Measurements from ENCODE around the gene HCN3.
A peak's percentile ranks its signal among the peaks of the same experiment; 100 is the strongest.
"Not testable (repeated sequence)": the region's sequence is repeated elsewhere in the genome, so short reads cannot be mapped to it uniquely, and the experiment has no call there.

Gene HCN3

DNA sequence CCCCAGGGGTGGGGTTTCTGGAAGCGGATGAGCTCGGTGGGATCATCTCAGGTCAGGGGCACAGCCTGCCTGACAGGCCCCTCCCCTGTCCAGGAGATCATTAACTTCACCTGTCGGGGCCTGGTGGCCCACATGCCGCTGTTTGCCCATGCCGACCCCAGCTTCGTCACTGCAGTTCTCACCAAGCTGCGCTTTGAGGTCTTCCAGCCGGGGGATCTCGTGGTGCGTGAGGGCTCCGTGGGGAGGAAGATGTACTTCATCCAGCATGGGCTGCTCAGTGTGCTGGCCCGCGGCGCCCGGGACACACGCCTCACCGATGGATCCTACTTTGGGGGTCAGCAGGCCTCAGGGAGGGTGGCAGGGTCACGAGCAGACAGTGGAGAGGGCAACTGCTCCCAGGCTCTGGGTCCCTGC lies 8.4 kb downstream of the HCN3 start:
- no peak for DNase-seq

GRCh38 chr1:155286544-155286943 lies 9.3 kb downstream of the HCN3 start:
- DNase-seq, result no peak

DNA sequence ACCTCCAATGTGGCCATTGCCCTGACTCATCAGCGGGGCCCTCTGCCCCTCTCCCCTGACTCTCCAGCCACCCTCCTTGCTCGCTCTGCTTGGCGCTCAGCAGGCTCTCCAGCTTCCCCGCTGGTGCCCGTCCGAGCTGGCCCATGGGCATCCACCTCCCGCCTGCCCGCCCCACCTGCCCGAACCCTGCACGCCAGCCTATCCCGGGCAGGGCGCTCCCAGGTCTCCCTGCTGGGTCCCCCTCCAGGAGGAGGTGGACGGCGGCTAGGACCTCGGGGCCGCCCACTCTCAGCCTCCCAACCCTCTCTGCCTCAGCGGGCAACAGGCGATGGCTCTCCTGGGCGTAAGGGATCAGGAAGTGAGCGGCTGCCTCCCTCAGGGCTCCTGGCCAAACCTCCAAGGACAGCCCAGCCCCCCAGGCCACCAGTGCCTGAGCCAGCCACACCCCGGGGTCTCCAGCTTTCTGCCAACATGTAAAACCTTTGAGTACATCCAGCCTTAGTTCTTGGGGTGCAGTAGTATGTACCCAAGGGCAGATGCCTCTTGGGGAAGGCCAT lies 10.8 kb downstream of the HCN3 start:
- DNase-seq, result no peak

DNA sequence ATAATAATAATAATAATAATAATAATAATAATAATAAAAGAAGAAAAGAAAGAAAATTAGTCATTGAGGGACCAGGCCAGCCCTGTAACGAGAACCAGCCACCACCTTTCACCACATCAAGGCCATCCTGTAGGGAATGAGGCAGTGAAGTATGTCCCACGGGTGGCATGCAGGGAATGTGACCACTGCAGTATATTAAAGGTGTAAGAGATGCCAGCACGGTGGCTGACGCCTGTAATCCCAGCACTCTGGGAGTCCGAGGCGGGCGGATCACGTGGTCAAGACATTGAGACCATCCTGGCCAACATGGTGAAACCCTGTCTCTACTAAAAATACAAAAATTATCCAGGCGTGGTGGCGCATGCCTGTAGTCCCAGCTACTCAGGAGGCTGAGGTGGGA lies 13.7 kb downstream of the HCN3 start:
- not testable (repeated sequence) for DNase-seq

DNA sequence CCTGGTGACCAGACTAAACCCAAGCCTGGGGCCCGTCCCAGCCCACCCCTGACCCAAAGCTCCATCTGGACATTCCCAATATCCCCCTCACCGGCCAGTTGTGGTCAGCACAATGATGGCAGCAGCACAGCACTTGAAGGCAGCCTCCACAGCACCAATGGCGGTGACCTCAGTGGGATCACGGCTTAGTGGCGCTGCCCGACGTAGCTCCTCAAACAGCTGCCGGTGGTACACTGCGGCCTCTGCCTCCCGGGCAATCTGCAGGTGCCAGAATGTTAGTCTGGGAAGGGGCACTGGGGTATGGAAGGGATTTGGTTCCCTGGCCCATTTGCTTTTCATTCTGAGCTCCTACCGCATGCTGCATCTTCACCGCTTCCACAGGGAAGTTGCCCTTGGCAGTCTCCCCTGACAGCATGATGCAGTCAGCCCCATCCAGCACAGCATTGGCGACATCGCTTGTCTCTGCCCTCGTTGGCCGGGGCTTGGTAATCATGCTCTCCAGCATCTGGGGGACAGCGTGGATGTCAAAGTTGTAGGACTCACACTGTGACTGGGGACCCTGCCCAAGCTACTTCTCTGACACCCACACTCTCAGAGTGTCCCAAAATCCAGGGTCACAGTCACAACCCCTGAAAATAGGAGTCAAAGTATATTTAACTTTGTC lies 16.0 kb downstream of the HCN3 start:
- no peak for DNase-seq

DNA sequence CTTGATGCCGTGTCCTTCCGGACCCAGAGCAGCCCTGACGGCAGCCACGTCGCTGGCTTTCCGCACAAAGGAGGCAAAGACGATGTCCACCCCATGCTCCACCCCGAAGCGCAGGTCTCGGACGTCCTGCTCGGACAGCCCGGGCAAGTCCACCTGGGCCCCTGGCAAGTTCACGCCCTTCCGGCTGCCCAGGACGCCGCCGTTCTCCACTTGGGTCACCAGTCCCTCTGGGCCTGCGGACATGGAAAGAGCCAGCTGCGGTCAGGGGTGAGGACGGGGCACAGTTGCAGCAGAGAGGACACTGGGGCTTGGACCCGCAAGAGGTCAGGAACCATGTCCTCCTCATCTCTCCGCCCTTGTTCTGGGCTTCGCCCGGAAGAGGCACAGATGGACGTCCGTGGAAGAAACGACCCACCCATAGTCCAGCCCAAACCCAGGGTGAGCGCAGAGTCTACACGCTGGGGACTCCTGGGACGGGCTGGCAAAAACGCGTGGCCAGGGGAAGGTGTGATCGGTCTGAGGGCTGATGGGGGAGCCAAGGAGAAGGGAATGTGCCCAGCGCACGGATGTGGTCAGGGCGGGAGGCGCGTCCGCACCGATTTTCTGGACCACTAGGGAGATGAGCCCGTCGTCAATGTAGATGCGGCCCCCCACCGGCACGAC lies 17.4 kb downstream of the HCN3 start:
- no peak for DNase-seq

GRCh38 chr1:155295183-155295941 lies 18.1 kb downstream of the HCN3 start:
- DNase-seq, result no peak

GRCh38 chr1:155295942-155296267 lies 18.6 kb downstream of the HCN3 start:
- DNase-seq, result no peak

DNA sequence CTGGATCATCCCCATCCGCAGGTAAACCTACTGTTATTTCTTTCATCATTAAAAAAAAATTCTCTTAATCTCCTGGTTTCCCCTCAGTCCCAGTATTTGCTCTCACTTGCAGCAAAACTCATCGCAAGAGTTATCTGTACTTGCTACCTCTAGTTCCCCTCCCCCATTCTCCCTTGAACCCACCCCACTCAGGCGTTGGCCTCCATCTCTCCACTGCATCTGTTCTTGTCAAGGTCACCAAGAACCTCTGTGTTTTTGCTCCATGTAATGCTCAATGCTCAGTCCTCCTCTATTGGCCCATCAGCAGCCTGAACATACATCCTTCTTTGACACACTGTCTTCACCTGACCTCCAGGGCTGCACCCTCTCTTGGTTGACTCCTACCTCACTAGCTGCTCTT lies 19.4 kb downstream of the HCN3 start:
- DNase-seq, result no peak

DNA sequence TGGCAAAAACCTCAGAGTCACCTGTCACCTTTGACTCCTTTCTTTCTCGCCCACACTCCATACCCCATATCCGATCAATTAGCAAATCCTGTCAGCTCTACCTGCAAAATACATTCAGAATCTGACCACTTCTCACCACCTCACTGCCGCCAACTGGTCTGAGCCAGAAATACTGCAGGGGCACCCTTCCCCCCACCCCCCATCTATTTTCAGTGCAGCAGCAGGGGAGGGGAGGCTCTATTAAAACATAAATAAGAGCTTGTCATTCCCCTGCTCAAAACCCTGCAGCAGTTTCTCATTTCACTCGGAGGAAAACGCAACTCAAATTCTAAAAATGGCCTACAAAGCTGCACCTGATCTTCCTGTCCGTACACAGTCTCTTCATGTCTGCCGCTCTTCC lies 20.1 kb downstream of the HCN3 start:
- no peak for DNase-seq

- DNase-seq, result no peak
These were observed 22.8 kb downstream of the HCN3 start for GRCh38 chr1:155300024-155300423.

- DNase-seq, result no peak
These were observed 23.5 kb downstream of the HCN3 start for GRCh38 chr1:155300553-155301329.

- no peak for DNase-seq
These were observed 24.1 kb downstream of the HCN3 start, which contains the start of gene PKLR for GRCh38 chr1:155301342-155301841. PKLR (minus strand) TSS chr1:155301438; CDS start chr1:155301395, 43 bp downstream.

GRCh38 chr1:155304558-155305063 lies 27.3 kb downstream of the HCN3 start:
- no peak for DNase-seq

DNA sequence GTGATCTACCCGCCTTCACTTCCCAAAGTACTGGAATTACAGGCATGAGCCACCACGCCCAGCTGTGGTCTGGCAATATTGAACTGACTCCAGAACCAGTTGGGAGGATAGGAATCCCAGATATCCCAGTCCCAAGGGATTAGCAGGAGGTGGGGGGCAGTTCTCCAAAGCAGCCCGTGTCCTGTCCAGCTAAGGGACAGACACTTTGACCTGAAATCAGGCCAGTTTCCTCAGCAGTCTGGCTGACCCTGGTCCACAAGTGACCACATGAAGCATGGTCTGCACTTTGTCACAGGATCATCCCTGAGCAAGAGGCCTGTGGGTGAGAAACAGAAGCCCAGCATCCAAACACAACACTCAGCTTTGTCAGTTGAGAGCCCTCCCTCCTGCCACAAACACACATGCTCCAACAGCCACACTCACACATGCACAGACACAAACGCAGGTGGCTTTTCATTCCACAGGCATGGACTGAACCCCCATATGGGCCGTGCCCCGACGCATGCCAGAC lies 28.7 kb downstream of the HCN3 start:
- no peak for DNase-seq

GRCh38 chr1:155307247-155307740 lies 30.0 kb downstream of the HCN3 start:
- peak; percentile 8 for DNase-seq

DNA sequence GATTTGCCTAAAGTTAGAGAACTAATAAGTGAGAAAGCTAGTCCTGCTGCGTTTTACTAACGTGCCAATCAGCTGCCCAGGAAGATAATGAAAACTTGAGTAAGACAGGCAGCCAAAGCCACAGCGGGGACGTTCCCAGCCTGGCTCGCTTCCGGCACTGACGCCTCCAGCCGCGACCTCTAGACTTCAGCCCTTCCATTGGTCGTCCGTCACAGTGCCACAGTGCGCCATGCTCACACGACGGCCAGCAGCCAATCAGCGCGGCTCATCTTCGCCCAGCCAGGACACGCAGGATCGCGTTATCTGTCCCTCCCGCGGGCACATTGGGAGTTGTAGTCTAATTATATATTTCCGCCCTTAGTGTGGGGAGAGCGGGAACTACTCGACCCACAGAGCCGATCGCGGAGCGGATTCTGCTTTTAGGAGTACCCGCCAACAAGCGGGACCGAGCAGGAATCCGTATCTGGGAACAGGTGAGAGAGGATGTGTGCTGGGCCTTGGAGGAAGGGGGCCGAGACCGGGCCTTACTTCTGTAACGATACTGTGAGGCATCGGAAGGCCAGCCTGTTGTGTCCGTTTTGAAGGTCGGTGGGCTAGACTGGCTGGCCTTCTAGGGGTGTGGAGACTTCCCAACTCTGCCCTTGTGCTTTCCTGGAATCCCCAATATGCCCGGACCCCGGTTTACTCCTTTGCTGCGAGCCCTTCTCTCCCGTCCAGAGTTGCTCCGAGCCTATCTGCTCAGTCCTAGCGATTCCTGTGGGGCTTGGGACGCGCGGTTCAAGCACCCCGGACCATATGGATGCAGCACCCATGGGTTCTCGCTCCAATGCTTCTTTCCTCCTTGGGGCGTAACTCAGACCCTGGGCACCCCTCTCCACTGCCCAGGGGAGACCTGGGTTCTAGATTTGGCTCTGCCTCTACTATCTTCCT lies 31.5 kb downstream of the HCN3 start, which contains the start of gene FDPS:
FDPS (plus strand) TSS at position 374 of the 930 bp plus-strand sequence. CDS start 924 bp downstream, outside the sequence.
- peak; percentile 99 for DNase-seq

DNA sequence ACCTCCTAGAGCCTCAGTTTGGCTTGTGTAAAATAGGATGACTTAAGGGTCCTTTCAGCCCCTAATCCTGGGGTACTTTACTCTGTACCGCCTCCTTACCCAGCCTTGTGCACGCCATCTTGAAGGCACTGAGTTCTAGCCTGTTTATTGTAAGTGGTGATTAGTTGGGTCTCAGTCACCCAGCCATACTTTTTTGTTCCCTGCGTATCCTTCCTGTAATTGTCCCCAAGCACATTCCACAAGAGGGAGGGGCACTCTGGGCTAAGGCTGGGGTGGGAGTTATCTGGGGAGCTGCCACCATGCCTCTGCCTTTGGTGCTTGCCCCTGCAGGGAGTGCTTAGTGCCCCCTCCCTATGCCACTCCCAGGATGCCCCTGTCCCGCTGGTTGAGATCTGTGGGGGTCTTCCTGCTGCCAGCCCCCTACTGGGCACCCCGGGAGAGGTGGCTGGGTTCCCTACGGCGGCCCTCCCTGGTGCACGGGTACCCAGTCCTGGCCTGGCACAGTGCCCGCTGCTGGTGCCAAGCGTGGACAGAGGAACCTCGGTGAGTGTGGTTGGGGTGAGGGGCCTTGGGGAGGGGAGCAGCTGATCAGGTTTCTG lies 32.3 kb downstream of the HCN3 start:
- peak; percentile 6 for DNase-seq

DNA sequence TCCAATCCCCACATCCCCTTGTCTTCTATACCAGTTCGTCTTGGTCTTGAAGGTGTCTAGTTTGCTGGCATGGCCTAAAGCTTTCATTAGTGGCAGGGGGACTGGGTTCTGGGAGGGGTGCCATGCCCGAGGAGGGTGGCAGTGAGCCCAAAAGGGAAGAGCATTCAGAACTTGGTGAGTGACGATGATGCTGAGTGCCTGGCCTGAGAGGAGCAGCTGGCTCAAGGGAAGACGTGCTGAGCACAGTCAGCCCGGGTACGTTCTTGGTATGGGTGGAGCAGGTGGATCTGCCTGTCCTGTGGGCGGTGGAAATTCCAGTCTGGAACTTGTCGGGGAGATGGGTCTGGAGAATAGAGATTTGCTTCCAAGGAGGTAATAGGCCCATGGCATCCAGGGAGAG lies 36.0 kb downstream of the HCN3 start:
- DNase-seq, result no peak

- no peak for DNase-seq
These were observed 39.7 kb downstream of the HCN3 start for GRCh38 chr1:155316922-155317321.
